Osteoblast (primary cell): ENCODE results near the gene LHFPL5. TPM values are rescaled to one million over a fixed set of nuclear protein-coding genes. Genes with fewer than 3 reads are reported as not detected.

Source experiments
- DNase-seq: peaks from one replicate; pipeline ENCODE4 v3.0.0; 2011; ENCODE audit warnings: low spot score, mixed read lengths; ENCODE audit not compliant: insufficient read length; ENCODE audit errors: missing footprints
- H2AFZ ChIP-seq: 2 replicates; pipeline ENCODE4 v1.6.0; 2011; ENCODE audit warnings: mild to moderate bottlenecking, low read length
- H3K27ac ChIP-seq: 2 replicates; pipeline ENCODE4 v1.5.1; 2011; ENCODE audit warnings: mild to moderate bottlenecking, low read depth, low read length, moderate library complexity
- H3K27me3 ChIP-seq: 2 replicates; pipeline ENCODE4 v1.6.0; 2012; ENCODE audit warnings: mild to moderate bottlenecking, control low read depth, inconsistent platforms, low read length, moderate library complexity; ENCODE audit not compliant: insufficient read depth
- H3K36me3 ChIP-seq: 2 replicates; pipeline ENCODE4 v1.5.1; 2011; ENCODE audit warnings: mild to moderate bottlenecking, low read length, control low read depth, moderate library complexity; ENCODE audit not compliant: insufficient read depth
- H3K4me1 ChIP-seq: 2 replicates; pipeline ENCODE4 v1.5.1; 2011; ENCODE audit warnings: mild to moderate bottlenecking, low read length, control low read depth, moderate library complexity; ENCODE audit not compliant: insufficient read depth
- H3K4me2 ChIP-seq: 2 replicates; pipeline ENCODE4 v1.6.0; 2011; ENCODE audit warnings: mild to moderate bottlenecking, low read length; ENCODE audit not compliant: insufficient read depth
- H3K4me3 ChIP-seq: fragments of 200-600 bp; sonication (generic); 3 replicates; pipeline ENCODE4 v1.5.1; 2012; ENCODE audit warnings: mild to moderate bottlenecking, low read length, inconsistent platforms; ENCODE audit not compliant: insufficient read depth
- H3K79me2 ChIP-seq: 2 replicates; pipeline ENCODE4 v1.6.0; 2012; ENCODE audit warnings: mild to moderate bottlenecking, low read length, control low read depth, inconsistent platforms; ENCODE audit not compliant: insufficient read depth
- H3K9me3 ChIP-seq: 2 replicates; pipeline ENCODE4 v1.5.1; 2011; ENCODE audit warnings: low read depth, low read length, control low read depth
- H4K20me1 ChIP-seq: 2 replicates; pipeline ENCODE4 v1.6.0; 2012; ENCODE audit warnings: mild to moderate bottlenecking, low read length, control low read depth; ENCODE audit not compliant: insufficient read depth
- CTCF ChIP-seq: IDR thresholded peaks from 2 replicates; pipeline ENCODE4 v1.5.1; 2011; ENCODE audit warnings: mild to moderate bottlenecking, low read depth, low read length, moderate library complexity; ENCODE audit errors: extremely low read depth
- total RNA-seq: library from RNA; depleted of rRNA; stranded (reverse); fragments of >200 nt; gene quantifications from 2 replicates; pipeline ENCODE4 v1.2.3, GENCODE V29; 2012

The LHFPL5 gene
- total RNA-seq, 1 donor, result not detected

- H3K79me2 ChIP-seq, result no peaks in the 10 kb centered on the region
- H3K4me3 ChIP-seq, result no peak overlapping the region
- H4K20me1 ChIP-seq, result no peaks in the 10 kb centered on the region
- H3K4me2 ChIP-seq, result no peak overlapping the region
- no peak overlapping the region for H2AFZ ChIP-seq
- no peaks in the 10 kb centered on the region for H3K36me3 ChIP-seq
- H3K4me1 ChIP-seq, result no peaks in the 10 kb centered on the region
- DNase-seq, result no peak
- TF ChIP-seq CTCF, result no peak
- H3K9me3 ChIP-seq, result no peaks in the 10 kb centered on the region
- no peak overlapping the region for H3K27ac ChIP-seq
- H3K27me3 ChIP-seq, result peaks cover 18% of the 10 kb centered on the region
These were observed 30.1 kb upstream of the LHFPL5 start for GRCh38 chr6:35775031-35775430.

- Histone ChIP-seq H3K4me3 (peak within 1 kb of the TSS; percentile 57), H3K9me3 (no peaks in the 10 kb centered on the region), H3K36me3 (no peaks in the 10 kb centered on the region), H2AFZ (no peak within 1 kb of the TSS), H3K4me2 (peak within 1 kb of the TSS; percentile 55), H3K79me2 (no peaks in the 10 kb centered on the region), H3K27me3 (peaks cover 22% of the 10 kb centered on the region), H4K20me1 (no peaks in the 10 kb centered on the region), H3K27ac (no peak within 1 kb of the TSS), H3K4me1 (no peaks in the 10 kb centered on the region)
- peak; percentile 85 for DNase-seq
- no peak for TF ChIP-seq CTCF
These were observed 28.6 kb upstream of the LHFPL5 start, which contains the start of gene CLPSL2 for GRCh38 chr6:35776364-35777215. CLPSL2 (plus strand) TSS chr6:35776598; CDS start chr6:35776619, 21 bp downstream.

GRCh38 chr6:35777356-35778102 lies 27.6 kb upstream of the LHFPL5 start:
- peaks cover 28% of the 10 kb centered on the region for H3K27me3 ChIP-seq
- no peak overlapping the region for H3K27ac ChIP-seq
- H3K4me3 ChIP-seq, result no peak overlapping the region
- no peak overlapping the region for H2AFZ ChIP-seq
- no peaks in the 10 kb centered on the region for H4K20me1 ChIP-seq
- no peak for TF ChIP-seq CTCF
- no peak for DNase-seq
- H3K4me2 ChIP-seq, result no peak overlapping the region
- no peaks in the 10 kb centered on the region for H3K9me3 ChIP-seq
- no peaks in the 10 kb centered on the region for H3K79me2 ChIP-seq
- H3K36me3 ChIP-seq, result no peaks in the 10 kb centered on the region
- H3K4me1 ChIP-seq, result no peaks in the 10 kb centered on the region

- H3K36me3 ChIP-seq, result no peaks in the 10 kb centered on the region
- no peak for DNase-seq
- no peaks in the 10 kb centered on the region for H3K4me1 ChIP-seq
- H3K4me3 ChIP-seq, result no peak overlapping the region
- H3K4me2 ChIP-seq, result no peak overlapping the region
- H2AFZ ChIP-seq, result no peak overlapping the region
- no peaks in the 10 kb centered on the region for H3K79me2 ChIP-seq
- H3K27me3 ChIP-seq, result peaks cover 28% of the 10 kb centered on the region
- H3K27ac ChIP-seq, result no peak overlapping the region
- H4K20me1 ChIP-seq, result no peaks in the 10 kb centered on the region
- no peaks in the 10 kb centered on the region for H3K9me3 ChIP-seq
- no peak for TF ChIP-seq CTCF
These were observed 26.7 kb upstream of the LHFPL5 start for GRCh38 chr6:35778437-35778836.
